UCSD-AML1 (cell line): ENCODE measurements around the gene E2F4.
A peak's percentile ranks its signal among the peaks of the same experiment; 100 is the strongest.

Experiments used
- DNase-seq: peaks from one replicate; lab custom pipeline; 2025; ENCODE audit not compliant: unreplicated experiment; lab: John Stamatoyannopoulos, UW

The E2F4 gene

DNA sequence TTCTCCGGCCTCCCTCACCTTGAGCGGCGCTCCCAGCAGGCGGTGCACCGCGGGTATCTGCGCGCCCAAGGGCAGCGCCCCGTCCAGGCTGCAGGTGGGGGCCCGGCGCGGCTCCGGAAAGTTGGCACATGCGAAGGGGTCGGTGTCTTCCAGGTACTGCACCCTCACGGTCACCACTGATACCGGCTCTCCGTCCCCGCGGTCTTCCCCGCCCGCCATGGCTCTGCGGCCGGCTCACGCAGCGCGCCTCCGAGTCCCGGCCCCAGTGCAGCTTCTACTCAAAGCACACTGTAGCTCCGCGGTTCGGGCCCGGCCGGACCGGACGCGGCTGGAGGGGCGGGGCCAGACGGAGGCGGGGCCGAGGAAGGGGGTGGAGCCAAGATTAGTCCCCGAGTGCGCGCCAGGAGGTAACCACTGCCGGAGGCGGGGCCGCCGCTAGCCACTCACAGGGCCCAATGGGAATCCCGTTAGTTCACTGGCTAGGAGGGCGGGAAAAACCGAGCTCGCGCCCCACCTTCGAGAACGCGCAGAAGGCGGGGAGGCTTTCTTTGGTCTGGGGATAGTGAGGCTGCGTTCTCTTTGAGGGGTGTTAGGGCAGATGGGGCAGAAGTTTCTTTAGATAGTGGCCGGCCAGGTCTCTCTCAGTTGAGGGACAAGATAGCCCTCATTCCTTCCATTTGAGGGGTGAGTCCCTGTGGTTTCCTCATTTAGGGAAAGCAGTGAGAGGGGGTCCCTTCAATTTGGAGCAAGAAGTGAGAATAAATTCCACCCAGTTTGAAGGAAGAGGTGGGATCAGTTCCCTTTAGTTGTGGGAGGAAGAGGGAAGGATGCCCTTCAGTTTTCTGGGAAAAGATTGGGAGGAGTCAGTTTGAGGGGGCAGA lies 55.5 kb downstream of the E2F4 start, which contains the start of gene FHOD1:
TSS of gene FHOD1 (minus strand) at position 290 of the 881 bp plus-strand sequence. CDS start at position 219, 71 bp downstream.
- peak; percentile 98 for DNase-seq

DNA sequence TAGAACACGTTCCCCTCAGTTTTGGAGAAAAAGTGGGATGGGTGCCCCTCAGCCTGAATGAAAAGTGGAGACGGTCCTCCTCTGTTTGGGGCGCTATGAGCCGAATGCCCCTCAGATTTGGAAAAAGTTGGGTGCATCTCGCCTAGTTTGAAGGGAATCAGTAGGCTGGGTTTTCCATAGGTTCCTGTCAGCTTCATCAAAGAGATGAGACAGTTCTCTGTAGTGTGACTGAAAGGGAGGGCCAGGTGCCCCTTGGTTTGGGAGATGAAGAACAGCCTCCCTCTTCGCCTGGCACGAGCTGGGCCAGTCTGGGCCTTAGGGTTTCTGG lies 56.1 kb downstream of the E2F4 start:
- no peak for DNase-seq
